Endodermal cell (in vitro differentiated cells): ENCODE results near the gene MNAT1. TPM values are rescaled to one million over a fixed set of nuclear protein-coding genes. Genes with fewer than 3 reads are reported as not detected.

Experiments used
- DNase-seq: peaks from one replicate; pipeline ENCODE4 v3.0.0-alpha.2; 2017
- H3K27ac ChIP-seq: 2 replicates; pipeline ENCODE4 v1.5.1; 2013; ENCODE audit warnings: mild to moderate bottlenecking, low read depth, low read length, moderate library complexity
- H3K27me3 ChIP-seq: 2 replicates; pipeline ENCODE4 v1.6.1; 2013; ENCODE audit warnings: mild to moderate bottlenecking, low read length, moderate library complexity; ENCODE audit not compliant: insufficient read depth, control insufficient read depth, poor library complexity, severe bottlenecking
- H3K36me3 ChIP-seq: 2 replicates; pipeline ENCODE4 v1.7.0; 2013; ENCODE audit warnings: mild to moderate bottlenecking, low read length, moderate library complexity; ENCODE audit not compliant: control insufficient read depth, insufficient read depth
- H3K4me1 ChIP-seq: one replicate; pipeline ENCODE4 v1.7.0; 2013; ENCODE audit warnings: low read length; ENCODE audit not compliant: control insufficient read depth, insufficient read depth
- H3K4me3 ChIP-seq: 2 replicates; pipeline ENCODE4 v1.5.1; 2013; ENCODE audit warnings: mild to moderate bottlenecking, low read length, moderate library complexity
- H3K9ac ChIP-seq: 2 replicates; pipeline ENCODE4 v1.6.1; 2013; ENCODE audit warnings: mild to moderate bottlenecking, low read length, moderate library complexity; ENCODE audit not compliant: poor library complexity, severe bottlenecking; ENCODE audit errors: extremely low read depth
- H3K9me3 ChIP-seq: 2 replicates; pipeline ENCODE4 v1.6.1; 2013; ENCODE audit warnings: mild to moderate bottlenecking, low read length, moderate library complexity; ENCODE audit not compliant: control insufficient read depth
- H3K27ac Mint-ChIP-seq: 2 replicates; pipeline ENCODE4 v1.8.0; 2020; ENCODE audit warnings: mixed read lengths
- H3K27me3 Mint-ChIP-seq: 2 replicates; pipeline ENCODE4 v1.8.0; 2021; ENCODE audit warnings: mild to moderate bottlenecking, mixed read lengths; ENCODE audit not compliant: insufficient read depth
- H3K36me3 Mint-ChIP-seq: 2 replicates; pipeline ENCODE4 v1.8.0; 2020; ENCODE audit warnings: low read depth, mixed read lengths
- H3K4me1 Mint-ChIP-seq: 2 replicates; pipeline ENCODE4 v1.8.0; 2020; ENCODE audit warnings: mixed read lengths
- H3K4me3 Mint-ChIP-seq: 2 replicates; pipeline ENCODE4 v1.8.0; 2020; ENCODE audit warnings: mild to moderate bottlenecking, moderate library complexity, mixed read lengths
- H3K9me3 Mint-ChIP-seq: 2 replicates; pipeline ENCODE4 v1.8.0; 2020; ENCODE audit warnings: mild to moderate bottlenecking, mixed read lengths
- WGBS, 2 experiments: methylation state at CpG; one replicate each; pipeline versions ENCODE4 v1.1.5 to v1.1.7; 2013; ENCODE audit warnings: missing lambda C conversion rate in 2 of 2, mixed read lengths in 1 of 2; ENCODE audit not compliant: insufficient coverage in 1 of 2, insufficient read length in 1 of 2; 5-methylcytosine and 5-hydroxymethylcytosine counted together
- total RNA-seq, 2 donors: library from RNA; stranded (reverse); fragmentation: NEBNext Ultra II Directional in 1 of 2; extraction: Animal tissue kit (Norgen Biotek cat#: 25700) in 1 of 2; gene quantifications; 2 replicates in 1 of 2; 3 replicates in 1 of 2; pipeline ENCODE4 v1.2.1, GENCODE V29; 2021
- TF ChIP-seq, protein P1 (sequence below): fragments of 200-600 bp; sonication (generic); conservative IDR thresholded peaks from 2 replicates; pipeline ENCODE4 v1.5.0; 2021; ENCODE audit warnings: antibody characterized with exemption, mild to moderate bottlenecking

Gene MNAT1
- total RNA-seq, 2 donors from 2014 or later, result 36.8 to 42.6 TPM

DNA sequence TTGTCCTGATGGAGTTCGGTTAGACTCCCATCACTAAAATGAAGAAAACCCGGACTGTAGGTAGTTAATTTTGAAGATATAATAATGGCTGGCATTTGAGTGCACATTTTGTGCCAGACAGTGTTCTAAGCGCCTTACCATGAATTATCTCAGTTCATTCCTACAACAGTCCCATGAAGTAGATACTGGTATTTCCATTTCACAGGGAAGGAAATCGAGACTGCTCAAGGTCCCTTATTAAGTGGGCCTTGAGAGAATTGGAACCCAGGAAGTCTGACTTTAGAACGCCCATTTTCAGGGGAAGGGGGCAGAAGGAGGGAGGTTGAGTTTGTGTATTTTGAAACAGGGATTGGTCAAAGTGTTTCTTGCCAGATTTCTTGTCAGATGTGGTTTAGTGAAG, 855 bp downstream of the MNAT1 start:
- H3K9ac ChIP-seq, result peak overlapping the region; percentile 80
- Mint-ChIP-seq H3K4me1 (peaks cover 11% of the 10 kb centered on the region), H3K4me3 (peak overlapping the region; percentile 99), H3K27ac (peak overlapping the region; percentile 99), H3K36me3 (no peaks in the 10 kb centered on the region), H3K27me3 (peaks cover 36% of the 10 kb centered on the region), H3K9me3 (peaks cover 6% of the 10 kb centered on the region)
- H3K27me3 ChIP-seq, result peaks cover 23% of the 10 kb centered on the region
- no peaks in the 10 kb centered on the region for H3K36me3 ChIP-seq
- H3K27ac ChIP-seq, result no peak overlapping the region
- H3K9me3 ChIP-seq, result no peaks in the 10 kb centered on the region
- 23 to 30% methylated on average over 2 to 5 of the region's 5 CpGs for WGBS, 2 experiments
- TF ChIP-seq, protein P1, sequence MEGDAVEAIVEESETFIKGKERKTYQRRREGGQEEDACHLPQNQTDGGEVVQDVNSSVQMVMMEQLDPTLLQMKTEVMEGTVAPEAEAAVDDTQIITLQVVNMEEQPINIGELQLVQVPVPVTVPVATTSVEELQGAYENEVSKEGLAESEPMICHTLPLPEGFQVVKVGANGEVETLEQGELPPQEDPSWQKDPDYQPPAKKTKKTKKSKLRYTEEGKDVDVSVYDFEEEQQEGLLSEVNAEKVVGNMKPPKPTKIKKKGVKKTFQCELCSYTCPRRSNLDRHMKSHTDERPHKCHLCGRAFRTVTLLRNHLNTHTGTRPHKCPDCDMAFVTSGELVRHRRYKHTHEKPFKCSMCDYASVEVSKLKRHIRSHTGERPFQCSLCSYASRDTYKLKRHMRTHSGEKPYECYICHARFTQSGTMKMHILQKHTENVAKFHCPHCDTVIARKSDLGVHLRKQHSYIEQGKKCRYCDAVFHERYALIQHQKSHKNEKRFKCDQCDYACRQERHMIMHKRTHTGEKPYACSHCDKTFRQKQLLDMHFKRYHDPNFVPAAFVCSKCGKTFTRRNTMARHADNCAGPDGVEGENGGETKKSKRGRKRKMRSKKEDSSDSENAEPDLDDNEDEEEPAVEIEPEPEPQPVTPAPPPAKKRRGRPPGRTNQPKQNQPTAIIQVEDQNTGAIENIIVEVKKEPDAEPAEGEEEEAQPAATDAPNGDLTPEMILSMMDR, result no peak
- no peaks in the 10 kb centered on the region for H3K4me1 ChIP-seq
- peak overlapping the region; percentile 98 for H3K4me3 ChIP-seq
- DNase-seq, result no peak

DNA sequence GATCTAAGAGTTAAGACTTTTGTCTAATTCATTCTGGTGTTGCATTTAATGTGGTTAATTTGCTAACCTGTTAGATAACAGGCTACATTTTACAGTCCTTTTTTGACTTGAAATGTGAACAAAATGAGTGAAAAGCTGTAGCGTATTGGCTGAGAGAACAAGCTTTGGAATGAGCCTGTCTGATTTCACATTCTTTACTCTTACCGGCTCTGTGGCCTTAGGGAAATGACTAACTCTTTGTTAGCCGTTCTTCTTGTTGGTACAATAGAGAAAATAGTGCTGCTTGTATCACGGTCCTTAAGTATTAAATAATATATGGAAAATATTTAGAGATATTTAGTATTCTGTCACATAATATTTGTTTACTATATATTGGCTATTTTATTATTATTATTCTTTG, 1.9 kb downstream of the MNAT1 start:
- H3K27ac Mint-ChIP-seq, result no peak overlapping the region
- peak overlapping the region; percentile 99 for H3K4me3 Mint-ChIP-seq
- H3K9me3 Mint-ChIP-seq, result no peaks in the 10 kb centered on the region
- no peaks in the 10 kb centered on the region for H3K36me3 Mint-ChIP-seq
- Histone ChIP-seq H3K36me3 (no peaks in the 10 kb centered on the region), H3K9ac (peak overlapping the region; percentile 26), H3K27me3 (peaks cover 23% of the 10 kb centered on the region), H3K4me1 (no peaks in the 10 kb centered on the region), H3K4me3 (peak overlapping the region; percentile 98), H3K27ac (no peak overlapping the region), H3K9me3 (no peaks in the 10 kb centered on the region)
- 65% methylated on average over 3 of the region's 4 CpGs; no CpG with 5 or more reads in 1 of the 2 experiments for WGBS, 2 experiments
- peaks cover 25% of the 10 kb centered on the region for H3K27me3 Mint-ChIP-seq
- peaks cover 11% of the 10 kb centered on the region for H3K4me1 Mint-ChIP-seq
- no peak for DNase-seq
- TF ChIP-seq, protein P1, result no peak

DNA sequence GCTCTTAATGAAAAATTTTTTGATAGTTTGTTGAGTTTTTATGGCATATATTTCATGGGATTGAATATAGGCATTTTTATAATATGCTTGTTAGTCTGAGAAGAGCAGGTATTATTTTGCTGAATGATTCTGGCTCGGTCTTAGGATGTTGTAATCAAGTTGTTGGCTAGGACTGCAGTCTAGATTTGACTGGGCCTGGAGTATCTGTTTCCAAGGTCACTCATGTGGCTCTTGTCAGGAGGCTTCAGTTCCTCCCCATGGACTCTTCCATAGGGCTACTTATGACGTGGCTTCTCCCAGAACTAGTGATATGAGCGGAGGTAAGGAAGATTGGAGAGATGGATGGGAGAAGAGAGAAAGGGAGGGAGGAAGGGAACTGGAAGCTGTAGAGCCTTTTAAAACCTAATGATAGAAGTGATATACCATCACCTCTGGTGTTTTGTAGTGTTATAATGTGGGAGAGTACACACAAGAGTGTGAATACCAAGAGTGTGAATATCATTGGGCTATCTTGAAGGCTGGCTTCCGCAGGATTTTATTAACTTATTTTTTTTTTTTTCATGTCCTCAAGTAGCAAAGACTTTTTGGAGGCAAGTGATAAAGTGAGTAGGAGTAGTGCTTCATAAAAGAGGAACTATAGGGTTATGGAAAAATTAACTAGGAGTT, 4.4 kb downstream of the MNAT1 start:
- peaks cover 11% of the 10 kb centered on the region for H3K4me1 Mint-ChIP-seq
- H3K27me3 ChIP-seq, result peaks cover under 1% of the 10 kb centered on the region
- no peak overlapping the region for H3K4me3 Mint-ChIP-seq
- no peaks in the 10 kb centered on the region for H3K4me1 ChIP-seq
- no peak for DNase-seq
- no peaks in the 10 kb centered on the region for H3K36me3 Mint-ChIP-seq
- no peaks in the 10 kb centered on the region for H3K9me3 Mint-ChIP-seq
- 92 to 100% methylated on average over 1 to 4 of the region's 4 CpGs for whole genome bisulfite sequencing, 2 experiments
- no peak overlapping the region for H3K4me3 ChIP-seq
- H3K27me3 Mint-ChIP-seq, result peaks cover 5% of the 10 kb centered on the region
- no peak overlapping the region for H3K27ac ChIP-seq
- H3K36me3 ChIP-seq, result no peaks in the 10 kb centered on the region
- H3K9ac ChIP-seq, result no peak overlapping the region
- TF ChIP-seq, protein P1, result no peak
- H3K27ac Mint-ChIP-seq, result no peak overlapping the region
- H3K9me3 ChIP-seq, result peaks cover 11% of the 10 kb centered on the region
